ENCODE results near the gene NR2F6. TPM values are rescaled to one million over a fixed set of nuclear protein-coding genes. Genes with fewer than 3 reads are reported as not detected.

The NR2F6 gene
- total and polyA plus RNA-seq, 4 donors = 10.4 to 27.7 (median 21.5) TPM

DNA sequence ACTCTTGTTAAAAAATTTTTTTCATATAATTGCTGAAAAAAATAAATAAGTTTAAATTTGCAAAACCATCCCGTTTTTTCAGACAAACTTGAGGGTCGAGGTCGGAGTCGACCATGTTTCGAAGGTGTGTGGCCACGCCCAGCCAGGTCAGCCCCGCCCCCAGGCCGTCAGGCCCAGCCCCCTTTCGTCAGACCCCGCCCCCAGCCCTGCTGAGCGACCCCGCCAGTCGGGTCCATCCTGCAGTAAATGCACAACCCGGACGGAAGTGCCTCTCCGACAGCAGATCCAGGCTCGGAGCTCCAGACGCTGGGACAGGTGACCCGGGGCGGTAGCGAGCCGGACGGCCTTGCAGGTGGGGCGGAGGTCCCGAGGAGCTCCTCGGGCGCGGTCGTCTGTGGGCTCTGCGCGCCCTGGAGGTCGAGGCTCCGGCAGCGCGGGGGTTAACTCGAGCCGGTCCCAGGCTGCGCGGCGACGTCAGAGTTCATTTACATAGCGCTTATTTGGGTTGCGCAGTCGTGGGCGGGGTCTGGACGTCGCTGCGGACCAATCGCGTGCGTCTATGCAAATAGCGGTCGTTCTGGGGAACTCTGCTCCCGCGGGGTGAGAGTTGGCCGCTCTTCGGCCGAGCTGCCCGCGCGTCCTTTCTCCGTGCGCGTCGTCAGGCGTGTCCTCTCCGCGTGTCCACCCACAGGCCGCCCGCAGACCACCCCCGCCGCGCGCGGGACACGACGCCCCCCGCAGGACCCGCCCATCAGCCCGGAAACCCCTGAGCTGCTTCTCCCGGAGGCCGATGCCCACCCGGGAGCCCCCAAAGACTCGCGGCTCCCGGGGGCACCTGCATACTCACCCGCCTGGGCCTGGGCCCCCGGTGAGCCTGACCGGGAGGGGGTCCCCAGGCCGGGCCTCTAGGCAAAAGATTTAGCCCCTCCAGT lies 19.5 kb downstream of the NR2F6 start, which contains the start of gene OCEL1:
Gene OCEL1, plus strand, starts transcription at position 225 of the 932 bp plus-strand sequence. Its CDS starts 22 bp downstream, at position 247.
- intact Hi-C loops (cut with DNase I) = loop anchor here in 1 of 2 donors (5.0 kb wide), 1 partner anchor 149 kb away; the partner anchor contains the start of genes HAUS8 and MYO9B
- ATAC-seq (ENCODE audit: low FRiP score) (peak; percentile 98), DNase-seq (peak; percentile 99)
- H3K4me1 ChIP-seq (ENCODE audit: control insufficient read depth in 1 of 2, insufficient read depth in 2 of 2, low read length in 2 of 2) = no peaks in the 10 kb centered on the region
- H3K27me3 ChIP-seq (ENCODE audit: control insufficient read depth in 1 of 2, insufficient read depth in 2 of 2, low read length in 1 of 2) = no peaks in the 10 kb centered on the region
- peak within 1 kb of the TSS; percentile 3 to 40 for H3K4me3 ChIP-seq (ENCODE audit: low read length in 2 of 2)
- no peaks in the 10 kb centered on the region for H3K36me3 ChIP-seq (ENCODE audit: control insufficient read depth in 1 of 2, insufficient read depth in 2 of 2, low read length in 1 of 2)
- H3K27ac ChIP-seq (ENCODE audit: low read depth in 1 of 2, low read length in 2 of 2) = peak within 1 kb of the TSS in 1 of 2 donors; percentile 43
- 0% methylated on average over 68 to 90 of the region's 90 CpGs for WGBS, 2 donors
- no peaks in the 10 kb centered on the region for H3K9me3 ChIP-seq (ENCODE audit: control insufficient read depth, low read length)

DNA sequence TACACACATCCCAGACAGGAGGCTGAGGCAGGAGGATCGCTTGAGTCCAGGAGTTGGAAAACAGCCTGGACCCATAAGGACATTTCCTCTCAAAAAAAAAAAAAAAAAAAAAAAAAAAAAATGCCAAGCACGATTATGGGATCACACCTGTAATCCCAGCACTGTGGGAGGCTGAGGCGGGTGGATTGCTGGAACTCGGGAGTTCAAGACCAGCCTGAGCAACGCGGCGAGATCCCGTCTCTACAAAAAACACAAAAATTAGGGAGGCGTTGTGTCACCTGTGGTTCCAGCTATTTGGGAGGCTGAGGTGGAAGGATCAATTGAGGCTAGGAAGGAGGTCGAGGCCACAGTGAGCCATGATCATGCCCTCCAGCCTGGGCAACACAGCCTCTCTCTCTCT lies 20.7 kb downstream of the NR2F6 start:
- intact Hi-C loops (cut with DNase I) = loop anchor here in 1 of 2 donors (5.0 kb wide), 1 partner anchor 148 kb away; the partner anchor contains the start of genes HAUS8 and MYO9B
- ATAC-seq (ENCODE audit: low FRiP score) = no peak
- H3K9me3 ChIP-seq (ENCODE audit: control insufficient read depth, low read length) = no peaks in the 10 kb centered on the region
- H3K4me3 ChIP-seq (ENCODE audit: low read length in 2 of 2) = no peak overlapping the region
- H3K36me3 ChIP-seq (ENCODE audit: control insufficient read depth in 1 of 2, insufficient read depth in 2 of 2, low read length in 1 of 2) = no peaks in the 10 kb centered on the region
- H3K27ac ChIP-seq (ENCODE audit: low read depth in 1 of 2, low read length in 2 of 2) = no peak overlapping the region
- DNase-seq = no peak
- 84 to 86% methylated on average over 10 of the region's 10 CpGs for WGBS, 2 donors
- H3K4me1 ChIP-seq (ENCODE audit: control insufficient read depth in 1 of 2, insufficient read depth in 2 of 2, low read length in 2 of 2) = no peaks in the 10 kb centered on the region
- no peaks in the 10 kb centered on the region for H3K27me3 ChIP-seq (ENCODE audit: control insufficient read depth in 1 of 2, insufficient read depth in 2 of 2, low read length in 1 of 2)

DNA sequence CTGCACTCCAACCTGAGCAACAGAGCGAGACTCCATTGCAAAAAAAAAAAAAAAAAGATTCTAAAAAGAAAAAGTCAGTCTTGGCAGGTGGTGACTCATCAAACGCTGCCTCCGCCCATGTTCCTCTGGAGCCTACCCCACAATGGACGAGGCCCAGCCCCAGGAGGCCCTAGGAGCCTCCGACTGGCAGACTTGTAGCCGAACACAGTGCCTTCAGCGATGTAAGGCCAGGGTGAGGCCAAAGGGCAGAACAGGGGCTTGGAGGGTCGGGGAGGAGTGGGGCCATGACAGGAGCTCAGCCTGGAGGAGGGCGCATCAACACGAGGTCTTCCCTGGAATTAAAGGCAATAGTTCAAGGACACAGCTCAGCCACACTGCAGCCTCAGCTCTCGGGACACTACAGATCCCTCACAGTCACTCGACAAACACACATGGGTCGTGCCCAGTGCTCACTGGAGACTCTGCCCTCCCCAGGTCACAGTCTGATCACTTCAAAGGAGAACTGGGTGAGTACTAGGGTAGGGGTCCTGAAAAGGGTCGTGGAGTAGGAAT lies 25.4 kb downstream of the NR2F6 start:
- H3K9me3 ChIP-seq (ENCODE audit: control insufficient read depth, low read length) = no peaks in the 10 kb centered on the region
- ATAC-seq (ENCODE audit: low FRiP score) = peak; percentile 55
- intact Hi-C loops (cut with DNase I) = no loop called here
- 43 to 45% methylated on average over 14 of the region's 14 CpGs for WGBS, 2 donors
- H3K4me3 ChIP-seq (ENCODE audit: low read length in 2 of 2) = no peak overlapping the region
- no peaks in the 10 kb centered on the region for H3K4me1 ChIP-seq (ENCODE audit: control insufficient read depth in 1 of 2, insufficient read depth in 2 of 2, low read length in 2 of 2)
- peak; percentile 75 to 87 for DNase-seq
- H3K27me3 ChIP-seq (ENCODE audit: control insufficient read depth in 1 of 2, insufficient read depth in 2 of 2, low read length in 1 of 2) = no peaks in the 10 kb centered on the region
- H3K36me3 ChIP-seq (ENCODE audit: control insufficient read depth in 1 of 2, insufficient read depth in 2 of 2, low read length in 1 of 2) = peaks cover 0 to 2% of the 10 kb centered on the region in 2 donors
- no peak overlapping the region for H3K27ac ChIP-seq (ENCODE audit: low read depth in 1 of 2, low read length in 2 of 2)

DNA sequence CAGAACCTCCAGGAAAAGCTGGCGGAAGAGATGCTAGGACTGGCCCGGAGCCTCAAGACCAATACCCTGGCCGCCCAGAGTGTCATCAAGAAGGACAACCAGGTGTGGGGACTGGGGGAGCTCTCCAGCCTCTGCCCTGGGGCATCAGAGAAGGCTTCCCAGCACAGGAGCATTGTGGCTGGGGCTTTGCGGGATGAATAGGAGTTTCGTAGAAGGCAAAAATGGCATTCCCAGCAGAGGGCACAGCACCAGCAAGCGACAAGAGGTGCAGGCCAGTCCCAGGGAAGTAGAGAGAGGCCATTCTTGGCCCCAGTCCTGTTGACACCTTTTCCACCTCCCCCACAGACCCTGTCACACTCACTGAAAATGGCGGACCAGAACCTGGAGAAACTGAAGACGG lies 26.4 kb downstream of the NR2F6 start:
- whole genome bisulfite sequencing, 2 donors = 97 to 98% methylated on average over 8 of the region's 8 CpGs
- intact Hi-C loops (cut with DNase I) = no loop called here
- DNase-seq = no peak
- Histone ChIP-seq H3K4me3 (ENCODE audit: low read length in 2 of 2) (no peak overlapping the region), H3K4me1 (ENCODE audit: control insufficient read depth in 1 of 2, insufficient read depth in 2 of 2, low read length in 2 of 2) (no peaks in the 10 kb centered on the region), H3K27ac (ENCODE audit: low read depth in 1 of 2, low read length in 2 of 2) (no peak overlapping the region), H3K9me3 (ENCODE audit: control insufficient read depth, low read length) (no peaks in the 10 kb centered on the region), H3K27me3 (ENCODE audit: control insufficient read depth in 1 of 2, insufficient read depth in 2 of 2, low read length in 1 of 2) (no peaks in the 10 kb centered on the region), H3K36me3 (ENCODE audit: control insufficient read depth in 1 of 2, insufficient read depth in 2 of 2, low read length in 1 of 2) (peaks cover 0 to 2% of the 10 kb centered on the region in 2 donors)
- ATAC-seq (ENCODE audit: low FRiP score) = no peak

DNA sequence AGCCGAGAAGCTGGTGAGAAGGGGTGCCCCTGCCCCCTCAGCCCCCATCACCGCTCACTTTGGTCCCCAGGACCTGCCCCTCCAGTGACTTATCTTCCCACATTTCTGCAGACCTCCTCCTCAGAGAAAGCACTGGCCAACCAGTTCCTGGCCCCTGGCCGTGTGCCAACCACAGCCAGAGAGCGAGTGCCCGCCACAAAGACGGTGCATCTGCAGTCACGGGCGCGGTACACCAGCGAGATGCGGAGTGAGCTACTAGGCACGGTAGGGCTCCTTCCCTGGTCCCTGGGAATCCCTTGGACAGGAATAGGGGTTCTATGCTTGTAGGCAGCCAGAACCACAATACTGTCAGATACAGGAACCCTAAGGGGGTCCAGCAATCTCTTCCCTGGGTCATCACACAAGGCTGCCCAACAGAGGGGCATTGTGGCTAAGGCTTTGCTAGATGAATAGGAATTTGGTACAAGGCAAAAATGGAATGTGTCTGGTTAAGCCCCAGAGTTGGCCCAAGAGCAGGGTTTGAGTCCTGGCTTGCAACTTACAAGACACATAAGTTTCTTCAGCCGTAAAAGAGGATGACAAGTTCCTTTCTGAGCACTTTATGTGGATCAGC lies 29.6 kb downstream of the NR2F6 start:
- ATAC-seq (ENCODE audit: low FRiP score) (no peak), DNase-seq (peak in 1 of 2 donors; percentile 47)
- 76 to 81% methylated on average over 13 of the region's 13 CpGs for WGBS, 2 donors
- intact Hi-C loops (cut with DNase I) = no loop called here
- Histone ChIP-seq H3K4me3 (ENCODE audit: low read length in 2 of 2) (no peak overlapping the region), H3K36me3 (ENCODE audit: control insufficient read depth in 1 of 2, insufficient read depth in 2 of 2, low read length in 1 of 2) (peaks cover 0 to 2% of the 10 kb centered on the region in 2 donors), H3K4me1 (ENCODE audit: control insufficient read depth in 1 of 2, insufficient read depth in 2 of 2, low read length in 2 of 2) (no peaks in the 10 kb centered on the region), H3K27ac (ENCODE audit: low read depth in 1 of 2, low read length in 2 of 2) (no peak overlapping the region), H3K27me3 (ENCODE audit: control insufficient read depth in 1 of 2, insufficient read depth in 2 of 2, low read length in 1 of 2) (no peaks in the 10 kb centered on the region), H3K9me3 (ENCODE audit: control insufficient read depth, low read length) (no peaks in the 10 kb centered on the region)

DNA sequence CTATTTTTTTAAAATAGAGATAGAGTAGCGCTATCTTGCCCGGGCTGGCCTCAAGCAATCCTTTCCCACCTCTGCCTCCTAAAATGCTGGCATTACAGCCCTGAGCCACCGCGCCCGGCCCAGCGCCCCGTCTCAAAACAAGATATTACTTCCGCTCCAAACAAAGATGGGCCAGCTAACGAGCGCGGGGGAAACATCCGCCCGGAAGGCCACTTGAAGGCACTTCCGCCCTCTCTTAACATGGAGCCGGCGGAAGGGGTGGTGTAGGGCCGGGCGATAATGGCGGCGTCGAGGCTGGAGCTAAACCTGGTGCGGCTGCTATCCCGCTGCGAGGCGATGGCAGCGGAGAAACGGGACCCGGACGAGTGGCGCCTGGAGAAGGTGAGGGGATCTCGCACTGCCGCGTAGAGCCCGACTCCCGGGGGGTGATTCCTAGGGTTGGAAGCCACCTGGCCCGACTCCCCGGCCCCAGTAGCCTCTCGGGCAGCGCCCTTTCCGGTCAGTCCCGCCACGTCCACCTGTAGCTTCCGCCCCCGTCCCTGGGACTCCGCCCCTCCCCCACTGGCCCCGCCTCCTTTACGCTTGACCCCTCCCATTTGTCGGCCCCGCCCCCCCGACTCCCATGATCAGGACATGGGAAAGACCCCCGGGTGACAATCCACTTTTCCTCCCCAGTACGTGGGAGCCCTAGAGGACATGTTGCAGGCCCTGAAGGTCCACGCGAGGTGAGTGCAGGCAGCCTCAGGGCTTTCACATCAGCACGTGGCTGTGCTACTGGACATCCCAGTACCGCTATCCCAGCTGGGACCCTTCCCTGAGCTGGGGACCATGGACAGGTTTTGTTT lies 30.4 kb downstream of the NR2F6 start, which contains the start of gene USE1:
Gene USE1, plus strand, starts transcription at position 231 of the 845 bp plus-strand sequence. Its CDS starts 49 bp downstream, at position 280.
- peak; percentile 94 to 96 for DNase-seq
- Histone ChIP-seq H3K36me3 (ENCODE audit: control insufficient read depth in 1 of 2, insufficient read depth in 2 of 2, low read length in 1 of 2) (peaks cover 0 to 2% of the 10 kb centered on the region in 2 donors), H3K4me3 (ENCODE audit: low read length in 2 of 2) (peak within 1 kb of the TSS; percentile 53 to 60), H3K9me3 (ENCODE audit: control insufficient read depth, low read length) (no peaks in the 10 kb centered on the region), H3K4me1 (ENCODE audit: control insufficient read depth in 1 of 2, insufficient read depth in 2 of 2, low read length in 2 of 2) (no peaks in the 10 kb centered on the region), H3K27ac (ENCODE audit: low read depth in 1 of 2, low read length in 2 of 2) (peak within 1 kb of the TSS in 1 of 2 donors; percentile 76), H3K27me3 (ENCODE audit: control insufficient read depth in 1 of 2, insufficient read depth in 2 of 2, low read length in 1 of 2) (no peaks in the 10 kb centered on the region)
- ATAC-seq (ENCODE audit: low FRiP score) = peak; percentile 95
- intact Hi-C loops (cut with DNase I) = no loop called here
- 2 to 3% methylated on average over 51 to 56 of the region's 56 CpGs for WGBS, 2 donors

DNA sequence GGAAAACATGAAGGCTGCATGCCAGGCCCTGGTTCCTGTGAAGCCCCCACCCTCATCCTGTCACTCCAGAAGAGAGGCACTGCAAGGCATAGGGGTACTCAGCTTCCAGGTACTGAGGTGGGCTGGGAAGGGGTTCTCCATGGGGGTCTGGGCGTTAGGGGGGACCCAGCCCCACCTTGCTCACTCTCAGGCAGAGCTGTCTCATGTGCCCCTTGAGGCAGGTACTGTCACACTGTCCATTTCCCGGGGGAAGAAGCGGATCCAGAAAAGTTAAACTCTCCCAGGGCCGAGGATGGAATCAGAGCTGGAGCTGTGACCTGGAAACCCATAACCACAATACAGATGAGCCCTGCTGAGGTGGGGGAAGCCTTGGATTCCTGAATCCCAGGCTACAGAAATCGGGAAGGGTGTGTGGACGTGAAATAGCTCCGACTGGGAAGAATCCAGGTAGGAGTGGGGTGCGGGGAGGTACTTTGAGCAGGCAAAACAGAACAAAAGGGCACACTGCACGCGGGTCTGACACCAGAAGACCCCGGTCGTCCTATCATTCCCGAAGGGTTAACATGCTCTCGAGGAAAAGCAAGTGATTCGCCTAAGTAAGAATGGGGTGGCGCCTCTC lies 31.1 kb downstream of the NR2F6 start:
- Histone ChIP-seq H3K27me3 (ENCODE audit: control insufficient read depth in 1 of 2, insufficient read depth in 2 of 2, low read length in 1 of 2) (no peaks in the 10 kb centered on the region), H3K4me3 (ENCODE audit: low read length in 2 of 2) (peak overlapping the region in 1 of 2 donors; percentile 60), H3K9me3 (ENCODE audit: control insufficient read depth, low read length) (no peaks in the 10 kb centered on the region), H3K36me3 (ENCODE audit: control insufficient read depth in 1 of 2, insufficient read depth in 2 of 2, low read length in 1 of 2) (peaks cover 0 to 2% of the 10 kb centered on the region in 2 donors), H3K27ac (ENCODE audit: low read depth in 1 of 2, low read length in 2 of 2) (peak overlapping the region in 1 of 2 donors; percentile 9), H3K4me1 (ENCODE audit: control insufficient read depth in 1 of 2, insufficient read depth in 2 of 2, low read length in 2 of 2) (no peaks in the 10 kb centered on the region)
- DNase-seq (peak in 1 of 2 donors; percentile 47), ATAC-seq (ENCODE audit: low FRiP score) (no peak)
- intact Hi-C loops (cut with DNase I) = loop anchor here in 1 of 2 donors (5.0 kb wide), 1 partner anchor 68 kb away; the partner anchor contains the start of gene ANKLE1
- 19 to 24% methylated on average over 16 of the region's 16 CpGs for WGBS, 2 donors

Data from aorta (tissue), 5 donors.